T-helper 17 cell (primary cell): ENCODE data around the gene SLC25A25. TPM values are rescaled to one million over a fixed set of nuclear protein-coding genes. Genes with fewer than 3 reads are reported as not detected.

Experiments
- ATAC-seq: fragments of 150-1000 bp; cut with Tn5 transposase; 2 replicates; pipeline ENCODE4 v1.10.0; 2021; ENCODE audit warnings: mild to moderate bottlenecking, moderate library complexity
- DNase-seq, 3 donors: peaks; one replicate each; pipeline versions ENCODE4 v3.0.0 to v3.0.0-alpha.2; 2020 to 2021
- H3K9me3 ChIP-seq: one replicate; pipeline ENCODE4 v1.7.0; 2013; ENCODE audit warnings: low read length, mild to moderate bottlenecking; ENCODE audit not compliant: control insufficient read depth, poor library complexity, severe bottlenecking
- H3K27ac Mint-ChIP-seq: one replicate; pipeline ENCODE4 v1.8.0; 2022; ENCODE audit warnings: mild to moderate bottlenecking, moderate library complexity, mixed read lengths
- H3K27me3 Mint-ChIP-seq: one replicate; pipeline ENCODE4 v1.8.0; 2022; ENCODE audit warnings: mixed read lengths
- H3K36me3 Mint-ChIP-seq: one replicate; pipeline ENCODE4 v1.8.0; 2022; ENCODE audit warnings: low read depth, mixed read lengths
- H3K4me1 Mint-ChIP-seq: one replicate; pipeline ENCODE4 v1.8.0; 2022; ENCODE audit warnings: mild to moderate bottlenecking, mixed read lengths
- H3K4me3 Mint-ChIP-seq: one replicate; pipeline ENCODE4 v1.8.0; 2022; ENCODE audit warnings: mild to moderate bottlenecking, moderate library complexity, mixed read lengths
- total RNA-seq, 4 donors: library from RNA in 2 of 4; stranded (reverse) in 2 of 4; gene quantifications; one replicate each; pipeline ENCODE4 v1.2.3 and lab custom pipeline; 2022 to 2026

SLC25A25 gene
- total RNA-seq, 2 donors from 2014 or later: 16.3 to 20.4 TPM

DNA sequence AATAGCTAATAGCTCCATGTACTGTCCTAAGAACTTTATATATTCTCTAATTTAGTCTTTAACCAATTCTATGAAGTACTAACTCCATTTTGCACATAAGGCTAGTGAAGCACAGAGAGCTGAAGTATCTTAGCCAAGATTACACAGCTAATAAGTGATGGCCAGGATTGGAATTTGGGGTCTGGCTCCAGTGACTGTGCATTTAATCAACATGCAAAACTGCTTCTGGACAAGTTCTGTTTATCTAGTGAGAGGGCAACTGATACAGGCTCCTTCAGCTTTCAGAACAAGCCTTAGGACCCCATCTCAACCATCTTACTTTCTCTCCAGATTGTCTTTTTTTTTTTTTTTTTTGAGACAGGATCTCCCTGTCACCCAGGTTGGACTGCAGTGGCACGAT lies 21.3 kb downstream of the SLC25A25 start:
- ATAC-seq (no peak), DNase-seq (no peak)
- H3K27ac Mint-ChIP-seq: peak overlapping the region; percentile 75
- peaks cover 54% of the 10 kb centered on the region for H3K4me1 Mint-ChIP-seq
- no peaks in the 10 kb centered on the region for H3K27me3 Mint-ChIP-seq
- peaks cover 2% of the 10 kb centered on the region for H3K36me3 Mint-ChIP-seq
- no peaks in the 10 kb centered on the region for H3K9me3 ChIP-seq
- no peak overlapping the region for H3K4me3 Mint-ChIP-seq

DNA sequence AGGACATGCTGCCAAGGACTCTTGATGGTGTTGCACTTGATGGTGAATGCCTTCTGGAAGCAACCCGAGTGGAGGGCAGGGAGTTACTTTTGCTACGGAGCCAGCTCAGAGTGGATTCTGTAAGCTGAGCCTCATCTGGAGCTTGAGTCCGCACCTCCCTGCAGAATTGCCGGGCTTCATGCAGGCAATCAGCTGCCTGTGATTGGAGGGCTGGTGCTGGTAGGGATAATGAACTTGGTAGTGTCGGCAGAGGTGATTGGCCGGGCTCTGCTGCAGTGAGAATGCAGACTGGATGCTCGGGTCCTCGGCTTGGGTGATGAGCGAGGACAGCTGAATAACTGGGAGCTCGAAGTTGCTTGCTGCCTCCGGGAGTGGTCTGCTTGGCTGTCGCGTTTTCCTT lies 23.1 kb downstream of the SLC25A25 start:
- no peak for ATAC-seq
- Mint-ChIP-seq H3K36me3 (no peaks in the 10 kb centered on the region), H3K27me3 (no peaks in the 10 kb centered on the region), H3K4me3 (no peak overlapping the region), H3K27ac (peak overlapping the region; percentile 94), H3K4me1 (peaks cover 50% of the 10 kb centered on the region)
- no peak for DNase-seq
- no peaks in the 10 kb centered on the region for H3K9me3 ChIP-seq

DNA sequence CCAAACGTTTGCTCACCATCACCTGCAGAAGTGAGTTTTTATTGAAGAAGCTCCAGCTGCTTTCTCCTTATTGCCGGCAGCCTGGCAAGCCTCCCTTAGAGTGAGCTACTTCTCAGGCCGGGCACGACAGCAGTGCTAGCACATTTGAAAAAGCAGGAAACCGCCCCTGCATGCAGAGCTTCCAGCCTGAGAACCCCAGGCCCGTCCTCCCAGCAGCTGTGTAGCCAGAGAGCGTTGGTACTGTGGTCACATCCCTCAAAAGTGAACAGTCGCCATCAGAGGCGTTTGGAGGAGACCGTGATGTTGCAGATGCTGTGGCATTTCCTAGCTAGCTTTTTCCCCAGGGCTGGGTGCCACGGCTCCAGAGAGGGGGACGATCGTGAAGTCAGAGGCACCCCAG lies 23.5 kb downstream of the SLC25A25 start:
- no peaks in the 10 kb centered on the region for H3K9me3 ChIP-seq
- H3K27me3 Mint-ChIP-seq: no peaks in the 10 kb centered on the region
- H3K27ac Mint-ChIP-seq: peak overlapping the region; percentile 94
- H3K4me3 Mint-ChIP-seq: peak overlapping the region; percentile 79
- peaks cover 52% of the 10 kb centered on the region for H3K4me1 Mint-ChIP-seq
- no peak for DNase-seq
- H3K36me3 Mint-ChIP-seq: no peaks in the 10 kb centered on the region
- ATAC-seq: no peak

GRCh38 chr9:128092199-128092977 lies 24.4 kb downstream of the SLC25A25 start:
- H3K27me3 Mint-ChIP-seq: no peaks in the 10 kb centered on the region
- peak overlapping the region; percentile 36 for H3K4me3 Mint-ChIP-seq
- H3K27ac Mint-ChIP-seq: peak overlapping the region; percentile 94
- H3K36me3 Mint-ChIP-seq: no peaks in the 10 kb centered on the region
- DNase-seq (no peak), ATAC-seq (no peak)
- H3K4me1 Mint-ChIP-seq: peaks cover 51% of the 10 kb centered on the region
- no peaks in the 10 kb centered on the region for H3K9me3 ChIP-seq

- Mint-ChIP-seq H3K27me3 (no peaks in the 10 kb centered on the region), H3K4me1 (peaks cover 46% of the 10 kb centered on the region), H3K36me3 (no peaks in the 10 kb centered on the region), H3K4me3 (peak overlapping the region; percentile 59), H3K27ac (peak overlapping the region; percentile 94)
- ATAC-seq (peak; percentile 38), DNase-seq (no peak)
- no peaks in the 10 kb centered on the region for H3K9me3 ChIP-seq
Measured at GRCh38 chr9:128093011-128093410, 25.0 kb downstream of the SLC25A25 start.

DNA sequence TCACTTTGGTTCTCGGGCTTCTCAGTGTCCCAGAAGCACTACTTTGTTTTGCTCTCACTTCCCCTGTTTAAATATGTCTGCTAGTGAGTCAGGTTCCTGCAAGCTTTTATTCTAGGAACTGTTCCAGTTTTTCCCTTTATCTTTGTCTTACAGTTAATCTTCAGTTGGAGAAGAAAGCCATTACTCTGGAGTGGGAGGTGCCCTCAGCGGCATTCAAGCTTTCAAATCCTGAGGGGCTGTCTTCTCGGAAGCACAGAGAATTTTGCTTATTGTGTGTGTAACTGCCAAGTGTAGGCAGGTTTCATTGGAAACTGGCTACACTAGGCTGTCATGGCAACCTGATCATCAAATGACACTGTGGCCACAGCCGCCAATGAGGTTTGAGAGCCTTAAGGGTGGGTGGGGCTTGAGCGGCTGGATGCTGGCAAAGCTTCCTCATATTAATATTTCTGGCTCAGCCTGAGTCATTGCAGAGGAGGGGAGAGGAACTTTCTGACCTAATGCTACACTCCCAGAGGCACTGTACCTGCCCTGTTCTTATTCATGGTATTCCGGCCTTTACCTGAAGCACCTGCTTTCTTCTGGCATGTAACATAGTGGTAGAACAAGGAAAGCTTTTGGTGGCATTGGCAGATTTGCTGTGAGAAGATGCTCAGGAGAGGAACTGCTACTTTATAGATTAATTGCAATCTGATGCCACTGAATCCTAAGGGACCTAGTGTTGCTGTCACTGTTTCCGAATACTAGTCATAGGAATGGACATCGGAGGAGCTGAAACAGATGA lies 26.3 kb downstream of the SLC25A25 start:
- H3K36me3 Mint-ChIP-seq: no peaks in the 10 kb centered on the region
- H3K4me3 Mint-ChIP-seq: peak overlapping the region; percentile 86
- DNase-seq: peak; percentile 46 to 70 (median 57)
- peak; percentile 93 for ATAC-seq
- H3K4me1 Mint-ChIP-seq: peaks cover 45% of the 10 kb centered on the region
- no peaks in the 10 kb centered on the region for H3K27me3 Mint-ChIP-seq
- H3K9me3 ChIP-seq: no peaks in the 10 kb centered on the region
- H3K27ac Mint-ChIP-seq: peak overlapping the region; percentile 94

DNA sequence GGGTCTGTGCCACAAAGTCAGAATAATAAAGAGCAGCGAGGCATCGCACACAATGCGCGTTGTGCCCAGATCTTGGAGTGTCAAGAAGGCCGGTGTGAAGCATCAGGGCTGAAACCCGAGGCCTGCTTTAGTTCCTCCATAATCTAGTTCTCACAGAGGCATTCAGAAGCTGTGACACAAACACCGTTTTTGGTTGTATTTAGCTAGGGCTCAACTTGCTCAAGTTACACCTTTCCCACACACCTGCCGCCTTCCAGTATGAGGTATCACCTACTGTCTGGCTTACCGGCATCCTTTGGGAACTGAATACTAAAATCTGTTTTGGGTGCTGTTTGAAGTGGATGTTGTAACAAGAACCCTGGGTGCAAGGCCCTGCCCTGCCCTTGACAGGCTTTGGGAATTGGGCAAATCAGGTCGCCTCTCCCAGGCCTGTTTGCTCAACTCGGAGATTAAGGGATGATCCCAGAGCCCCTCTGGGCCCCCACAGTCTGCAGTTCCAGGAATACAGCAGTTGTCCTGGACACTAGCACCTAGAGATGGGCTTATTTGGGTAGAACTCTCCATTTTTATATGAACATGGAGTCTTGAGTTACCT lies 27.0 kb downstream of the SLC25A25 start:
- H3K27me3 Mint-ChIP-seq: no peaks in the 10 kb centered on the region
- ATAC-seq (no peak), DNase-seq (no peak)
- peak overlapping the region; percentile 94 for H3K27ac Mint-ChIP-seq
- no peaks in the 10 kb centered on the region for H3K9me3 ChIP-seq
- H3K4me1 Mint-ChIP-seq: peaks cover 41% of the 10 kb centered on the region
- no peak overlapping the region for H3K4me3 Mint-ChIP-seq
- H3K36me3 Mint-ChIP-seq: no peaks in the 10 kb centered on the region

- Mint-ChIP-seq H3K4me1 (peaks cover 36% of the 10 kb centered on the region), H3K4me3 (no peak overlapping the region), H3K27ac (peak overlapping the region; percentile 94), H3K27me3 (no peaks in the 10 kb centered on the region), H3K36me3 (peaks cover 3% of the 10 kb centered on the region)
- DNase-seq: no peak
- ATAC-seq: no peak
- no peaks in the 10 kb centered on the region for H3K9me3 ChIP-seq
Measured at GRCh38 chr9:128096616-128097536, 28.8 kb downstream of the SLC25A25 start.

- no peak for ATAC-seq
- Mint-ChIP-seq H3K27me3 (no peaks in the 10 kb centered on the region), H3K4me3 (no peak overlapping the region), H3K36me3 (peaks cover 5% of the 10 kb centered on the region), H3K27ac (peak overlapping the region; percentile 94), H3K4me1 (peaks cover 38% of the 10 kb centered on the region)
- no peak for DNase-seq
- no peaks in the 10 kb centered on the region for H3K9me3 ChIP-seq
Measured at GRCh38 chr9:128097543-128098296, 29.7 kb downstream of the SLC25A25 start.

GRCh38 chr9:128098297-128099230 lies 30.5 kb downstream of the SLC25A25 start:
- H3K27ac Mint-ChIP-seq: peak overlapping the region; percentile 68
- peaks cover 38% of the 10 kb centered on the region for H3K4me1 Mint-ChIP-seq
- H3K4me3 Mint-ChIP-seq: peak overlapping the region; percentile 60
- peak; percentile 42 for ATAC-seq
- peaks cover 5% of the 10 kb centered on the region for H3K36me3 Mint-ChIP-seq
- no peaks in the 10 kb centered on the region for H3K27me3 Mint-ChIP-seq
- no peaks in the 10 kb centered on the region for H3K9me3 ChIP-seq
- peak in 1 of 3 donors; percentile 42 for DNase-seq

- DNase-seq (no peak), ATAC-seq (no peak)
- peaks cover 5% of the 10 kb centered on the region for H3K36me3 Mint-ChIP-seq
- H3K4me1 Mint-ChIP-seq: peaks cover 34% of the 10 kb centered on the region
- no peaks in the 10 kb centered on the region for H3K9me3 ChIP-seq
- H3K4me3 Mint-ChIP-seq: peak overlapping the region; percentile 60
- H3K27me3 Mint-ChIP-seq: no peaks in the 10 kb centered on the region
- H3K27ac Mint-ChIP-seq: peak overlapping the region; percentile 68
Measured at GRCh38 chr9:128099231-128099931, 31.3 kb downstream of the SLC25A25 start.
